GM18520 (cell line): ENCODE data around the gene RAB3C.
"Not testable (repeated sequence)": the region's sequence is repeated elsewhere in the genome, so short reads cannot be mapped to it uniquely, and the experiment has no call there.

Experiments used
- ATAC-seq: cut with Tn5 transposase; IDR thresholded peaks from one replicate; pipeline ENCODE4 v1.9.1; 2021; ENCODE audit not compliant: unreplicated experiment

RAB3C gene

GRCh38 chr5:58674070-58674469 is 91.2 kb downstream of the RAB3C start:
- no peak for ATAC-seq

GRCh38 chr5:58674711-58675110 is 91.8 kb downstream of the RAB3C start:
- no peak for ATAC-seq

GRCh38 chr5:58675341-58675740 is 92.5 kb downstream of the RAB3C start:
- no peak for ATAC-seq

- ATAC-seq = no peak
Observed at GRCh38 chr5:58677650-58678049, 94.8 kb downstream of the RAB3C start.

- no peak for ATAC-seq
Observed at GRCh38 chr5:58680503-58680902, 97.6 kb downstream of the RAB3C start.

GRCh38 chr5:58681943-58682342 is 99.1 kb downstream of the RAB3C start:
- no peak for ATAC-seq

- ATAC-seq = no peak
Observed at GRCh38 chr5:58683567-58683966, 100.7 kb downstream of the RAB3C start.

- ATAC-seq = no peak
Observed at GRCh38 chr5:58687079-58687478, 104.2 kb downstream of the RAB3C start.

- ATAC-seq = no peak
Observed at GRCh38 chr5:58687595-58687994, 104.7 kb downstream of the RAB3C start.

GRCh38 chr5:58699088-58699761 is 116.3 kb downstream of the RAB3C start:
- ATAC-seq = not testable (repeated sequence)

- ATAC-seq = no peak
Observed at GRCh38 chr5:58699762-58700118, 116.9 kb downstream of the RAB3C start.

- ATAC-seq = no peak
Observed at GRCh38 chr5:58703925-58704555, 121.2 kb downstream of the RAB3C start.

GRCh38 chr5:58706736-58707135 is 123.9 kb downstream of the RAB3C start:
- no peak for ATAC-seq

- ATAC-seq = no peak
Observed at GRCh38 chr5:58708456-58708855, 125.6 kb downstream of the RAB3C start.

- ATAC-seq = not testable (repeated sequence)
Observed at GRCh38 chr5:58710425-58710824, 127.5 kb downstream of the RAB3C start.

- ATAC-seq = no peak
Observed at GRCh38 chr5:58710871-58711270, 128.0 kb downstream of the RAB3C start.

GRCh38 chr5:58711965-58712364 is 129.1 kb downstream of the RAB3C start:
- ATAC-seq = no peak

- ATAC-seq = no peak
Observed at GRCh38 chr5:58714046-58714445, 131.2 kb downstream of the RAB3C start.

GRCh38 chr5:58715997-58716656 is 133.3 kb downstream of the RAB3C start:
- no peak for ATAC-seq

- no peak for ATAC-seq
Observed at GRCh38 chr5:58716713-58717112, 133.8 kb downstream of the RAB3C start.

GRCh38 chr5:58717303-58718007 is 134.6 kb downstream of the RAB3C start:
- no peak for ATAC-seq
